GM19240 (cell line): ENCODE measurements around the gene RAB31.
"Not testable (repeated sequence)": the region's sequence is repeated elsewhere in the genome, so short reads cannot be mapped to it uniquely, and the experiment has no call there.

Source experiments
- DNase-seq: peaks from one replicate; pipeline ENCODE4 v3.0.0; 2011; ENCODE audit warnings: low spot score; ENCODE audit not compliant: insufficient read length

The RAB31 gene

GRCh38 chr18:9835825-9836224 lies 127.7 kb downstream of the RAB31 start:
- DNase-seq = no peak

GRCh38 chr18:9838144-9838877 lies 130.2 kb downstream of the RAB31 start:
- DNase-seq = no peak

GRCh38 chr18:9839211-9839610 lies 131.1 kb downstream of the RAB31 start:
- DNase-seq = no peak

GRCh38 chr18:9839853-9840252 lies 131.8 kb downstream of the RAB31 start:
- no peak for DNase-seq

- no peak for DNase-seq
These were observed 133.7 kb downstream of the RAB31 start for GRCh38 chr18:9841752-9842151.

- DNase-seq = no peak
These were observed 134.3 kb downstream of the RAB31 start for GRCh38 chr18:9842448-9842847.

- DNase-seq = no peak
These were observed 137.2 kb downstream of the RAB31 start for GRCh38 chr18:9845256-9845655.

- DNase-seq = no peak
These were observed 138.2 kb downstream of the RAB31 start for GRCh38 chr18:9846162-9846925.

- no peak for DNase-seq
These were observed 140.2 kb downstream of the RAB31 start for GRCh38 chr18:9848170-9848879.

GRCh38 chr18:9849407-9850283 lies 141.5 kb downstream of the RAB31 start:
- no peak for DNase-seq

GRCh38 chr18:9850309-9850708 lies 142.2 kb downstream of the RAB31 start:
- DNase-seq = no peak

- no peak for DNase-seq
These were observed 143.4 kb downstream of the RAB31 start for GRCh38 chr18:9851511-9851910.

- no peak for DNase-seq
These were observed 144.4 kb downstream of the RAB31 start for GRCh38 chr18:9852266-9853081.

GRCh38 chr18:9854801-9855676 lies 146.9 kb downstream of the RAB31 start:
- DNase-seq = no peak

GRCh38 chr18:9855681-9856080 lies 147.6 kb downstream of the RAB31 start:
- no peak for DNase-seq

- DNase-seq = no peak
These were observed 148.0 kb downstream of the RAB31 start for GRCh38 chr18:9856092-9856491.

- DNase-seq = not testable (repeated sequence)
These were observed 149.4 kb downstream of the RAB31 start for GRCh38 chr18:9857479-9857998.

GRCh38 chr18:9858642-9859041 lies 150.5 kb downstream of the RAB31 start:
- no peak for DNase-seq

GRCh38 chr18:9859232-9859631 lies 151.1 kb downstream of the RAB31 start:
- DNase-seq = no peak
